Activated T-helper 9 cell treated with anti-CD3 and anti-CD28 coated beads, Interleukin-2, amount 50 U/mL, for 16 hours (primary cell): Measurements from ENCODE around the gene NAP1L3.

ENCODE experiments used
- DNase-seq: peaks from one replicate; pipeline ENCODE4 v3.0.0-alpha.2; 2020; ENCODE audit warnings: low read depth

The NAP1L3 gene

GRCh38 chrX:93673056-93673868 lies at the start of gene NAP1L3:
Gene NAP1L3 (minus strand): TSS chrX:93673578. CDS start chrX:93673304, 274 bp downstream.
- DNase-seq: peak; percentile 51

- DNase-seq: no peak
These were observed 37.7 kb upstream of the NAP1L3 start for GRCh38 chrX:93711076-93711475.

GRCh38 chrX:93703701-93704100 lies 30.3 kb upstream of the NAP1L3 start:
- no peak for DNase-seq

- no peak for DNase-seq
These were observed 22.6 kb upstream of the NAP1L3 start for GRCh38 chrX:93695981-93696380.

- no peak for DNase-seq
These were observed 492 bp upstream of the NAP1L3 start, which contains the start of gene FAM133A for GRCh38 chrX:93673869-93674271. Gene FAM133A (plus strand): TSS chrX:93674206. CDS start chrX:93709420, 35,214 bp downstream.

GRCh38 chrX:93660575-93660974 lies 12.8 kb downstream of the NAP1L3 start:
- no peak for DNase-seq

GRCh38 chrX:93649381-93649780 lies 24.0 kb downstream of the NAP1L3 start:
- DNase-seq: no peak

- no peak for DNase-seq
These were observed 35.8 kb downstream of the NAP1L3 start for GRCh38 chrX:93637591-93637990.
